ENCODE measurements around the gene SARNP. TPM values are rescaled to one million over a fixed set of nuclear protein-coding genes. Genes with fewer than 3 reads are reported as not detected.
"Not testable (repeated sequence)": the region's sequence is repeated elsewhere in the genome, so short reads cannot be mapped to it uniquely, and the experiment has no call there.

SARNP gene
- total and polyA plus RNA-seq, 4 experiments from 2014 or later = 47.7 to 122 (median 69.8) TPM

DNA sequence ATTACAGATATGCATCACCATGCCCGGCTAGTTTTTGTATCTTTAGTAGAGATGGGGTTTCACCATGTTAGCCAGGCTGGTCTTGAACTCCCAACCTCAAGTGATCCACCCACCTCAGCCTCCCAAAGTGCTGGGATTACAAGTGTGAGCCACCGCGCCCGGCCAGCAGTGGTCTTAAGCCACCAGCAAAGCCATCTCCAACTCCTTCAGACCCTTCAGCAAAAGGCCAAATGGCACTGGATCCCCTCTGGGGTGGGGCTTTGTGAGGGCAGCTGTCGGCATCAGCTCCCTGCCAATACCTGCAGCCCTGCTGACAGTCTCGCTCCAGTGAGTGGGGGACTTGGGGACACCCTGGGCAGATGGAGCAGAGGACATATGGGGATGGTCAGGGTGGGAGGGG lies 16.9 kb upstream of the SARNP start:
- Mint-ChIP-seq H3K4me1 (peaks cover 10 to 33% (median 15%) of the 10 kb centered on the region in 4 donors), H3K36me3 (peaks cover 0 to 10% of the 10 kb centered on the region in 2 donors)
- H3K4me3 Mint-ChIP-seq; H3K36me3 ChIP-seq (ENCODE audit: insufficient read depth, low read length); CTCF ChIA-PET (ENCODE audit: partially characterized antibody); H3K27ac ChIP-seq (ENCODE audit: low read depth, low read length); H3K9me3 Mint-ChIP-seq; H3K9me3 ChIP-seq (ENCODE audit: control insufficient read depth in 1 of 2, low read length in 2 of 2); H3K27me3 Mint-ChIP-seq; H3K27ac Mint-ChIP-seq; DNase-seq; H3K4me3 ChIP-seq (ENCODE audit: low read length in 2 of 2); intact Hi-C loops (cut with micrococcal nuclease); H3K27me3 ChIP-seq (ENCODE audit: insufficient read depth, low read length): not testable (repeated sequence)
- POLR2A ChIA-PET (ENCODE audit: partially characterized antibody) = interaction anchor here (0.6 to 1.3 kb wide), 2 partner anchors 90 to 110 kb away, joined by 3 read pairs; no protein-coding TSS in a partner anchor
- H3K4me1 ChIP-seq (ENCODE audit: insufficient read depth, low read length) = peaks cover 15% of the 10 kb centered on the region

- Histone ChIP-seq H3K27ac (ENCODE audit: low read depth, low read length) (no peak overlapping the region), H3K4me3 (ENCODE audit: low read length in 2 of 2) (no peak overlapping the region), H3K27me3 (ENCODE audit: insufficient read depth, low read length) (no peaks in the 10 kb centered on the region), H3K36me3 (ENCODE audit: insufficient read depth, low read length) (no peaks in the 10 kb centered on the region), H3K4me1 (ENCODE audit: insufficient read depth, low read length) (peaks cover 24% of the 10 kb centered on the region), H3K9me3 (ENCODE audit: control insufficient read depth in 1 of 2, low read length in 2 of 2) (no peaks in the 10 kb centered on the region)
- Mint-ChIP-seq H3K27me3 (no peaks in the 10 kb centered on the region), H3K4me3 (no peak overlapping the region), H3K27ac (peak overlapping the region in 2 of 7 donors; percentile 5 to 29), H3K9me3 (no peaks in the 10 kb centered on the region), H3K4me1 (peaks cover 12 to 43% (median 21%) of the 10 kb centered on the region in 4 donors), H3K36me3 (peaks cover 0 to 10% of the 10 kb centered on the region in 2 donors)
- intact Hi-C loops (cut with micrococcal nuclease) = no loop called here
- DNase-seq = no peak
- CTCF ChIA-PET (ENCODE audit: partially characterized antibody) = interaction anchor here (1.1 kb wide), 1 partner anchor 15 kb away, joined by 4 read pairs; the partner anchor contains the start of genes ORMDL2 and SARNP
- POLR2A ChIA-PET (ENCODE audit: partially characterized antibody) = interaction anchor here (5.5 to 7.3 kb wide), 2 partner anchors 14 to 102 kb away, joined by 59 to 203 read pairs; partner anchors contain the start of genes ORMDL2 and SARNP
Observed at GRCh38 chr12:55833056-55833455, 15.5 kb upstream of the SARNP start.

GRCh38 chr12:55831447-55831815 lies 13.9 kb upstream of the SARNP start:
- peaks cover 0 to 12% of the 10 kb centered on the region in 2 donors for H3K36me3 Mint-ChIP-seq
- no peaks in the 10 kb centered on the region for H3K36me3 ChIP-seq (ENCODE audit: insufficient read depth, low read length)
- no peaks in the 10 kb centered on the region for H3K9me3 Mint-ChIP-seq
- H3K4me3 Mint-ChIP-seq = peak overlapping the region; percentile 15 to 98 (median 96)
- peak overlapping the region in 1 of 2 donors; percentile 93 for H3K4me3 ChIP-seq (ENCODE audit: low read length in 2 of 2)
- ChIA-PET POLR2A (ENCODE audit: partially characterized antibody) (interaction anchor here (0.9 to 7.3 kb wide), 6 partner anchors 13 to 143 kb away, joined by 3 to 203 read pairs (median 49); partner anchors contain the start of genes DGKA, ORMDL2, PYM1 and RAB5B), CTCF (ENCODE audit: partially characterized antibody) (interaction anchor here (0.9 to 3.5 kb wide), 5 partner anchors 9 to 198 kb away, joined by 3 to 39 read pairs (median 4); partner anchors contain the start of genes ORMDL2 and SARNP)
- H3K9me3 ChIP-seq (ENCODE audit: control insufficient read depth in 1 of 2, low read length in 2 of 2) = no peaks in the 10 kb centered on the region
- no peak overlapping the region for H3K27ac ChIP-seq (ENCODE audit: low read depth, low read length)
- H3K4me1 ChIP-seq (ENCODE audit: insufficient read depth, low read length) = peaks cover 41% of the 10 kb centered on the region
- H3K4me1 Mint-ChIP-seq = peaks cover 22 to 57% (median 34%) of the 10 kb centered on the region in 4 donors
- no peaks in the 10 kb centered on the region for H3K27me3 Mint-ChIP-seq
- intact Hi-C loops (cut with micrococcal nuclease) = no loop called here
- no peak for DNase-seq
- no peaks in the 10 kb centered on the region for H3K27me3 ChIP-seq (ENCODE audit: insufficient read depth, low read length)
- H3K27ac Mint-ChIP-seq = peak overlapping the region; percentile 1 to 81 (median 36)

DNA sequence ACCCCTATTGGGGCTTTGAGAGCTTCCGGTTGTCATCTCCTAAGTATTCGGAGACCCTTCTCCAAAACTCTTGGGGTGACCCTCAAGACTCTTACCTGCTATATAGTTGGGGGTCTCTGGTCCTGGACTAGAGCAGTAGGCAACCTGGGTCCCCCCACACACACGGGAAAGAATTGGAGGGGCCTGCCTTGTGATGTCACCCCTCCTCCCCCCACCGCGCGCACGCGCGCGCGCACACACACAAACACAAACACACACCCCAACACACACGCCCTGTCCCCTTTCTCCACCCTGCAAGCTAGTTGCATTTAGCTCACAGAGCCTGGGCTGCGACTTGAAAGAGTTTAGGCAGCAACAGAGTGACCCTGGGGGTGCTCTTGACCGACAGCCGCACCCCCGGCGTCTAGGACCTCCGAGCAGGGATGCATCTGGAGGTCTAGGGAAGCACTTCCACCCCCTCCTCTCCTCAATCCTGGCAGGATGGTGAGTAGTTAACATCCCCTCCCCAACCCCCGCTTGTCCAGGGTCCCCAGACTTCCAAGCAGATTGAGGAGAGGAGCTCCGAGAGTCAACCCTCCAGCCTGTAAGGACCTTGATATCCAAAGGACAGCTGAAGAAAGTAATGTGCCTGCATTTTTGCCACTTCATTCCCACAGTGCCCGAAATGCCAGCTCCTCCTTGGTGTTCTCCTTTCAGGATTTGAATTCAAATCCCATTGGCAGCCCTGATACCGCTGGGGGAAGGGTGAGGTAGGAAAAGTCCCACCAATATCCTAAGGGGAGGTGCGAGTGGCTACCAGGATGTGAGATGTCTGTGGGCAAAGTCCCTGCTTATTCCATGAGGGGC lies 13.3 kb upstream of the SARNP start:
- intact Hi-C loops (cut with micrococcal nuclease) = no loop called here
- POLR2A ChIA-PET (ENCODE audit: partially characterized antibody) = interaction anchor here (0.6 to 7.3 kb wide), 14 partner anchors 8 to 321 kb away, joined by 3 to 203 read pairs (median 8); partner anchors contain the start of genes DGKA, GDF11, ORMDL2 and PYM1
- peak overlapping the region; percentile 88 to 93 for H3K4me3 ChIP-seq (ENCODE audit: low read length in 2 of 2)
- peaks cover 47% of the 10 kb centered on the region for H3K4me1 ChIP-seq (ENCODE audit: insufficient read depth, low read length)
- Mint-ChIP-seq H3K27ac (peak overlapping the region; percentile 89 to 97 (median 94)), H3K4me3 (peak overlapping the region; percentile 95 to 99 (median 98)), H3K27me3 (no peaks in the 10 kb centered on the region), H3K36me3 (peaks cover 0 to 12% of the 10 kb centered on the region in 2 donors), H3K9me3 (no peaks in the 10 kb centered on the region), H3K4me1 (peaks cover 26 to 63% (median 38%) of the 10 kb centered on the region in 4 donors)
- H3K27ac ChIP-seq (ENCODE audit: low read depth, low read length) = peak overlapping the region; percentile 59
- CTCF ChIA-PET (ENCODE audit: partially characterized antibody) = interaction anchor here (0.6 to 3.5 kb wide), 11 partner anchors 8 to 529 kb away, joined by 3 to 39 read pairs (median 4); partner anchors contain the start of genes ORMDL2, SARNP and STAT2
- H3K36me3 ChIP-seq (ENCODE audit: insufficient read depth, low read length) = no peaks in the 10 kb centered on the region
- no peaks in the 10 kb centered on the region for H3K27me3 ChIP-seq (ENCODE audit: insufficient read depth, low read length)
- DNase-seq = peak; percentile 25 to 52 (median 30)
- H3K9me3 ChIP-seq (ENCODE audit: control insufficient read depth in 1 of 2, low read length in 2 of 2) = no peaks in the 10 kb centered on the region

DNA sequence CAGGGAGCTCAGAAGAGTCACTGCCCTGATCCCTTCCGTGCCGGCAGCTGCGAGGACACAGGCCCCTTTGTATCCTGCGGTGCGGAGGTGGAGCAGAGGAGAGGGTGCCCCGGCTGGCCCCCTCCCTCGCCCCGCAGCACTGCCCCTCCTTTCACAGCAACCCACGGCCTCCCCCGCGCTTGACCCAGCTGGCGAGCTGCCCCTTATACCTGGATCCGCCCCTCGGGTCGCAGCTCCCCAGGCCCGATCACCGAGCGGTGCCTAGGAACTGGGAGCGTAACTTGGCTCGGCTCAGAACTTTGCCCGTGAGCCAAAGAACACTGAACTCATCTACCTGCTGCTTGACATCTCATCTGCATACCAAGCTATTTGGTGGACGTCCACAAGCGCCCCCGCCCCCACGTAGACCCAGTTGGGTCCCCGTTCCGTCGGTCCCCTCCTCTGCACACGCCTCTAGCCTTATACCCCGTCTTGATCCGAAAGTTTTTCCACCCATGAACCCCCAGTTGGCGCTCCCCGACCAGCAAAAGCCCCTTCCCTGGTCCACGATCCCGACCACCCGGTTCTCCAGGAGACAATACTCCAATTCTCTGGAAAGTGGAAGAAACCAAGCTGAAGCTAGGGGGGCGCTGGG lies 12.6 kb upstream of the SARNP start:
- Mint-ChIP-seq H3K9me3 (no peaks in the 10 kb centered on the region), H3K4me1 (peaks cover 28 to 66% (median 41%) of the 10 kb centered on the region in 4 donors), H3K27ac (peak overlapping the region; percentile 89 to 97 (median 95)), H3K36me3 (peaks cover 0 to 12% of the 10 kb centered on the region in 2 donors), H3K4me3 (peak overlapping the region; percentile 95 to 99 (median 98)), H3K27me3 (no peaks in the 10 kb centered on the region)
- H3K4me3 ChIP-seq (ENCODE audit: low read length in 2 of 2) = peak overlapping the region; percentile 88 to 93
- peak overlapping the region; percentile 59 for H3K27ac ChIP-seq (ENCODE audit: low read depth, low read length)
- H3K36me3 ChIP-seq (ENCODE audit: insufficient read depth, low read length) = no peaks in the 10 kb centered on the region
- H3K27me3 ChIP-seq (ENCODE audit: insufficient read depth, low read length) = no peaks in the 10 kb centered on the region
- DNase-seq = peak in 4 of 5 donors; percentile 18 to 55 (median 22)
- POLR2A ChIA-PET (ENCODE audit: partially characterized antibody) = interaction anchor here (0.5 to 7.3 kb wide), 32 partner anchors 9 to 486 kb away, joined by 3 to 203 read pairs (median 4); partner anchors contain the start of genes BLOC1S1, CNPY2, DGKA and GDF11
- no peaks in the 10 kb centered on the region for H3K9me3 ChIP-seq (ENCODE audit: control insufficient read depth in 1 of 2, low read length in 2 of 2)
- H3K4me1 ChIP-seq (ENCODE audit: insufficient read depth, low read length) = peaks cover 54% of the 10 kb centered on the region
- CTCF ChIA-PET (ENCODE audit: partially characterized antibody) = interaction anchor here (0.6 to 3.5 kb wide), 17 partner anchors 11 to 634 kb away, joined by 3 to 39 read pairs (median 4); partner anchors contain the start of genes BLOC1S1, ORMDL2, PYM1 and RAB5B
- intact Hi-C loops (cut with micrococcal nuclease) = loop anchor here (1.0 to 10.0 kb wide), 7 partner anchors 13 to 805 kb away; partner anchors contain the start of genes BAZ2A, BLOC1S1, MYL6B and PYM1

DNA sequence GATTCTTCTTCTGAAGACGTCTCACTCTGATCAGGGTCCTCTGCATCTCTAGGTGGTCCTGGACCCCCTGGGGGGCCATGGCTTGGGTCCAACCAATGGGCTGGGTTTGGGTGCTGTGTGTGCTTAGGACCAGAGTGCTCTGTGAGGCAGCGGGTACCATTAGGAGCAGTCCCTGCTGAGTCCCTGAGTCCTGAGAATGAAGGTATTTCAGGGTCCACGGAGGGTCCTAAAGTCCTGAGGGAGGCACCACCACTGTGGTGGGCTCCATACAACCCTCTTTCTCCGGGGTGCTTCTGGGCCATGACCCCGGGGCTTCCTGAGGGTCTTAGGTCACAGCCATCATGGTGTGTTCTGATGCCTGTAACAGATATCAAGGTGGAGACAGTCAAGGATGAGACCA lies 10.8 kb upstream of the SARNP start:
- Histone ChIP-seq H3K4me3 (ENCODE audit: low read length in 2 of 2) (peak overlapping the region; percentile 55 to 57), H3K27me3 (ENCODE audit: insufficient read depth, low read length) (no peaks in the 10 kb centered on the region), H3K9me3 (ENCODE audit: control insufficient read depth in 1 of 2, low read length in 2 of 2) (no peaks in the 10 kb centered on the region), H3K4me1 (ENCODE audit: insufficient read depth, low read length) (peaks cover 63% of the 10 kb centered on the region), H3K36me3 (ENCODE audit: insufficient read depth, low read length) (no peaks in the 10 kb centered on the region), H3K27ac (ENCODE audit: low read depth, low read length) (peak overlapping the region; percentile 59)
- Mint-ChIP-seq H3K9me3 (no peaks in the 10 kb centered on the region), H3K36me3 (peaks cover 0 to 20% of the 10 kb centered on the region in 2 donors), H3K27me3 (no peaks in the 10 kb centered on the region), H3K4me1 (peaks cover 33 to 72% (median 44%) of the 10 kb centered on the region in 4 donors), H3K4me3 (peak overlapping the region; percentile 95 to 99 (median 98)), H3K27ac (peak overlapping the region; percentile 89 to 97 (median 95))
- DNase-seq = no peak
- CTCF ChIA-PET (ENCODE audit: partially characterized antibody) = interaction anchor here (1.9 to 3.5 kb wide), 3 partner anchors 9 to 112 kb away, joined by 13 to 39 read pairs (median 13); partner anchors contain the start of genes ORMDL2, PYM1 and SARNP
- POLR2A ChIA-PET (ENCODE audit: partially characterized antibody) = interaction anchor here (1.1 to 7.3 kb wide), 9 partner anchors 10 to 213 kb away, joined by 3 to 203 read pairs (median 14); partner anchors contain the start of genes DGKA, ORMDL2, PYM1 and RAB5B
- intact Hi-C loops (cut with micrococcal nuclease) = loop anchor here (10.0 kb wide), 1 partner anchor 806 kb away; the partner anchor contains the start of gene BAZ2A

Measured in CD4-positive, alpha-beta memory T cell (primary cell).